Measurements from ENCODE around the gene MYDGF. TPM values are rescaled to one million over a fixed set of nuclear protein-coding genes. Genes with fewer than 3 reads are reported as not detected.

MYDGF gene
- total and polyA plus RNA-seq, 4 donors, result 85.1 to 222 (median 144) TPM

GRCh38 chr19:4624301-4624700 lies 45.8 kb downstream of the MYDGF start:
- Histone ChIP-seq H3K9me3 (ENCODE audit: control insufficient read depth in 4 of 4, low read length in 3 of 4) (no peaks in the 10 kb centered on the region), H3K4me1 (ENCODE audit: control insufficient read depth in 4 of 4, insufficient read depth in 4 of 4, low read length in 3 of 4) (peaks cover 0 to 4% (median 0%) of the 10 kb centered on the region in 4 donors), H3K36me3 (ENCODE audit: control insufficient read depth in 4 of 4, insufficient read depth in 3 of 4, low read depth in 1 of 4, low read length in 3 of 4) (no peaks in the 10 kb centered on the region), H3K27me3 (ENCODE audit: control insufficient read depth in 4 of 4, insufficient read depth in 4 of 4, low read length in 3 of 4) (no peaks in the 10 kb centered on the region), H3K27ac (ENCODE audit: low read depth in 1 of 2, low read length in 2 of 2) (no peak overlapping the region), H3K4me3 (ENCODE audit: low read depth in 1 of 3, low read length in 3 of 3) (no peak overlapping the region), H3K9ac (ENCODE audit: low read depth in 1 of 2, low read length in 2 of 2) (no peak overlapping the region)
- TF ChIP-seq CTCF (IDR thresholded peaks at IDR 0.05; ENCODE audit: low read depth, low read length, missing input control) (no peak), RXRA (IDR thresholded peaks at IDR 0.05) (no peak), NR2F2 (IDR thresholded peaks at IDR 0.05) (no peak), HNF4G (IDR thresholded peaks at IDR 0.05) (no peak), GABPA (IDR thresholded peaks at IDR 0.05 in 1 of 2, conservative IDR thresholded peaks at IDR 0.05 in 1 of 2) (no peak), YY1 (IDR thresholded peaks at IDR 0.05) (no peak), REST (IDR thresholded peaks at IDR 0.05) (no peak), ATF3 (IDR thresholded peaks at IDR 0.05) (no peak), FOXA2 (IDR thresholded peaks at IDR 0.05) (no peak), FOXA1 (IDR thresholded peaks at IDR 0.05) (no peak)
- 84% methylated on average over 5 of the region's 5 CpGs for WGBS
- no peak for DNase-seq (ENCODE audit: low spot score)

GRCh38 chr19:4622695-4623421 lies 47.3 kb downstream of the MYDGF start:
- H3K9ac ChIP-seq (ENCODE audit: low read depth in 1 of 2, low read length in 2 of 2), result no peak overlapping the region
- peaks cover 0 to 4% (median 0%) of the 10 kb centered on the region in 4 donors for H3K4me1 ChIP-seq (ENCODE audit: control insufficient read depth in 4 of 4, insufficient read depth in 4 of 4, low read length in 3 of 4)
- H3K9me3 ChIP-seq (ENCODE audit: control insufficient read depth in 4 of 4, low read length in 3 of 4), result no peaks in the 10 kb centered on the region
- 66% methylated on average over 12 of the region's 12 CpGs for WGBS
- DNase-seq (ENCODE audit: low spot score), result no peak
- H3K27ac ChIP-seq (ENCODE audit: low read depth in 1 of 2, low read length in 2 of 2), result no peak overlapping the region
- H3K4me3 ChIP-seq (ENCODE audit: low read depth in 1 of 3, low read length in 3 of 3), result no peak overlapping the region
- no peaks in the 10 kb centered on the region for H3K27me3 ChIP-seq (ENCODE audit: control insufficient read depth in 4 of 4, insufficient read depth in 4 of 4, low read length in 3 of 4)
- no peaks in the 10 kb centered on the region for H3K36me3 ChIP-seq (ENCODE audit: control insufficient read depth in 4 of 4, insufficient read depth in 3 of 4, low read depth in 1 of 4, low read length in 3 of 4)
- TF ChIP-seq MAX (IDR thresholded peaks at IDR 0.05) (no peak), RAD21 (IDR thresholded peaks at IDR 0.05) (no peak), SP1 (IDR thresholded peaks at IDR 0.05) (no peak), ATF3 (IDR thresholded peaks at IDR 0.05) (no peak), CTCF (IDR thresholded peaks at IDR 0.05; ENCODE audit: low read depth, low read length, missing input control) (no peak), ZBTB33 (IDR thresholded peaks at IDR 0.05) (no peak), TAF1 (conservative IDR thresholded peaks at IDR 0.05) (no peak), FOXA2 (IDR thresholded peaks at IDR 0.05) (no peak), YY1 (IDR thresholded peaks at IDR 0.05) (no peak), REST (IDR thresholded peaks at IDR 0.05) (no peak), HNF4G (IDR thresholded peaks at IDR 0.05) (no peak), NR2F2 (IDR thresholded peaks at IDR 0.05) (no peak), EGR1 (IDR thresholded peaks at IDR 0.05; ENCODE audit: low read depth in 2 of 2) (no peak), RXRA (IDR thresholded peaks at IDR 0.05) (no peak)

Measured in liver (tissue), 9 donors.